Lung (tissue), 16 donors: Measurements from ENCODE around the gene CNDP1. TPM values are rescaled to one million over a fixed set of nuclear protein-coding genes. Genes with fewer than 3 reads are reported as not detected.
A peak's percentile ranks its signal among the peaks of the same experiment; 100 is the strongest.

Experiments used
- ATAC-seq: fragments of 200-7000 bp; cut with Tn5 transposase; one replicate; pipeline ENCODE4 v1.9.1; 2020; ENCODE audit warnings: moderate number of reproducible peaks; ENCODE audit not compliant: insufficient read depth, low FRiP score
- DNase-seq, 3 donors: peaks; one replicate each; pipeline ENCODE4 v3.0.0-alpha.2; 2013 to 2017
- H3K27ac ChIP-seq, 2 donors: one replicate each; pipeline ENCODE4 v1.5.1; 2013; ENCODE audit warnings: mild to moderate bottlenecking in 2 of 2, moderate library complexity in 2 of 2, control low read depth in 1 of 2, inconsistent platforms in 1 of 2, low read depth in 1 of 2, low read length in 1 of 2
- H3K27me3 ChIP-seq, 3 donors: one replicate each; pipeline ENCODE4 v1.5.1; 2013; ENCODE audit warnings: low read length in 2 of 3; ENCODE audit not compliant: control insufficient read depth in 3 of 3, insufficient read depth in 3 of 3
- H3K36me3 ChIP-seq, 4 donors: one replicate each; pipeline ENCODE4 v1.5.1; 2013; ENCODE audit warnings: low read length in 4 of 4, mild to moderate bottlenecking in 1 of 4, moderate library complexity in 1 of 4; ENCODE audit not compliant: control insufficient read depth in 4 of 4, insufficient read depth in 4 of 4
- H3K4me1 ChIP-seq, 5 donors: one replicate each; pipeline ENCODE4 v1.5.1; 2013; ENCODE audit warnings: low read length in 5 of 5, mild to moderate bottlenecking in 2 of 5, moderate library complexity in 1 of 5; ENCODE audit not compliant: control insufficient read depth in 5 of 5, insufficient read depth in 5 of 5
- H3K4me3 ChIP-seq: one replicate; pipeline ENCODE4 v1.5.1; 2013; ENCODE audit warnings: mild to moderate bottlenecking, control low read depth, moderate library complexity
- H3K9ac ChIP-seq, 2 donors: one replicate each; pipeline ENCODE4 v1.5.1; 2013; ENCODE audit warnings: low read length in 2 of 2, control low read depth in 1 of 2; ENCODE audit not compliant: insufficient read depth in 1 of 2
- H3K9me3 ChIP-seq, 4 donors: one replicate each; pipeline ENCODE4 v1.5.1; 2013; ENCODE audit warnings: low read length in 3 of 4, mild to moderate bottlenecking in 1 of 4, moderate library complexity in 1 of 4; ENCODE audit not compliant: control insufficient read depth in 4 of 4, insufficient read depth in 3 of 4
- WGBS, 2 donors: extraction: QIAGEN DNeasy Blood & Tissue Kit; methylation state at CpG; one replicate each; pipeline ENCODE4 v1.1.7; 2013; 5-methylcytosine and 5-hydroxymethylcytosine counted together
- long read RNA-seq, 5 donors: transcript quantifications; one replicate each; lab custom pipeline, GENCODE V29; 2026
- polyA plus RNA-seq, 2 donors: library from polyadenylated mRNA; stranded (reverse); fragments of 200-250 nt; gene quantifications; one replicate each; pipeline ENCODE4 v1.2.1, GENCODE V29; 2013
- total RNA-seq, 2 donors: library from RNA; depleted of rRNA in 1 of 2; stranded (reverse); fragments of >200 nt in 1 of 2; gene quantifications; one replicate each; pipeline ENCODE4 v1.2.1, GENCODE V29; 2014 to 2021
- TF ChIP-seq, protein P1 (sequence below): IDR thresholded peaks from 2 replicates; pipeline ENCODE4 v1.5.1; 2012; ENCODE audit warnings: mild to moderate bottlenecking; ENCODE audit errors: control extremely low read depth, extremely low read depth
- donor health status: control.
- donor health status: control.
- donor health status: Bipolar disorder and iron deficiency.
- donor health status: healthy.
- donor health status: DM: yes; HTN: yes; CAD: no.

The CNDP1 gene
- total RNA-seq (not detected), polyA plus RNA-seq (under 1 TPM; 0.08 to 0.10 TPM)
- long read RNA-seq, donor 1, result 0 reads
- long read RNA-seq, donor 2, result 0 reads
- long read RNA-seq, donor 3, result 0 reads
- long read RNA-seq, donor 4, result 0 reads
- long read RNA-seq, donor 5, result 0 reads

DNA sequence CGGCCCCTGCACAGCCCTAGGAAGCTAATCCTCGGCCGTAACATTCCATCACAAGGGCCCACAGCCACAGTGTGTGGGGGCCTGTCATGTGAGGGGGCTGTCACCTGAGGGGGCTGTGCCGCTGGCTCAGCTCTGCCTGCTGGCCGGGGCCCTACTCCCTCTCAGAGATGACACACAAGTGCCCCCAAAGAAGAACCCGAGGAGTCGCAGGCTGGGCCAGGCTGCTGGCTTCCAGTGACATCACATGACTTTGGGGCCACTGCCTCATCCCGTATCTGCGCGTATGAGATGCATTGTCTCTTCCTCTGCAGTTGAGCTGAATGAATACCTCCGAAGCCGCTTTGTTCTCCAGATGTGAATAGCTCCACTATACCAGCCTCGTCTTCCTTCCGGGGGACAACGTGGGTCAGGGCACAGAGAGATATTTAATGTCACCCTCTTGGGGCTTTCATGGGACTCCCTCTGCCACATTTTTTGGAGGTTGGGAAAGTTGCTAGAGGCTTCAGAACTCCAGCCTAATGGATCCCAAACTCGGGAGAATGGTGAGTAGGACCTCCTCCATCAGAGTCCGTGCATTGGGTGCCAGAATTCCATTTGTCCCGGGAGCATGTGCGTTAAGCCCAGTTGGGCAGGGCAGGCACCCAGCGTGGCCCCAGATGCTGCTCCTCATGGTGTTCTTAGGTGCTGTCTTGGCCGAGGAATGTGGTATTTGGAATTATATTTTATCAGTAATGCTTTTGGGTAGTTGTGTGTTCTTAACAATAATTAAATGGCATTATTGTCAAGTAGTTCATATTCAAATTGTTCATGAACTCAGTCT lies at the start of gene CNDP1:
TSS of gene CNDP1 (plus strand) at position 351 of the 820 bp plus-strand sequence. CDS start at position 519, 168 bp downstream.
- Histone ChIP-seq H3K27ac (no peak within 1 kb of the TSS), H3K36me3 (no peaks in the 10 kb centered on the region), H3K4me3 (no peak within 1 kb of the TSS), H3K9ac (no peak within 1 kb of the TSS), H3K27me3 (no peaks in the 10 kb centered on the region), H3K9me3 (peaks cover 0 to 4% (median 0%) of the 10 kb centered on the region in 4 donors), H3K4me1 (no peaks in the 10 kb centered on the region)
- ATAC-seq (no peak), DNase-seq (peak in 1 of 3 donors; percentile 8)
- WGBS, 2 donors, result 90 to 94% methylated on average over 21 of the region's 21 CpGs
- TF ChIP-seq, protein P1, sequence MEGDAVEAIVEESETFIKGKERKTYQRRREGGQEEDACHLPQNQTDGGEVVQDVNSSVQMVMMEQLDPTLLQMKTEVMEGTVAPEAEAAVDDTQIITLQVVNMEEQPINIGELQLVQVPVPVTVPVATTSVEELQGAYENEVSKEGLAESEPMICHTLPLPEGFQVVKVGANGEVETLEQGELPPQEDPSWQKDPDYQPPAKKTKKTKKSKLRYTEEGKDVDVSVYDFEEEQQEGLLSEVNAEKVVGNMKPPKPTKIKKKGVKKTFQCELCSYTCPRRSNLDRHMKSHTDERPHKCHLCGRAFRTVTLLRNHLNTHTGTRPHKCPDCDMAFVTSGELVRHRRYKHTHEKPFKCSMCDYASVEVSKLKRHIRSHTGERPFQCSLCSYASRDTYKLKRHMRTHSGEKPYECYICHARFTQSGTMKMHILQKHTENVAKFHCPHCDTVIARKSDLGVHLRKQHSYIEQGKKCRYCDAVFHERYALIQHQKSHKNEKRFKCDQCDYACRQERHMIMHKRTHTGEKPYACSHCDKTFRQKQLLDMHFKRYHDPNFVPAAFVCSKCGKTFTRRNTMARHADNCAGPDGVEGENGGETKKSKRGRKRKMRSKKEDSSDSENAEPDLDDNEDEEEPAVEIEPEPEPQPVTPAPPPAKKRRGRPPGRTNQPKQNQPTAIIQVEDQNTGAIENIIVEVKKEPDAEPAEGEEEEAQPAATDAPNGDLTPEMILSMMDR, result no peak

DNA sequence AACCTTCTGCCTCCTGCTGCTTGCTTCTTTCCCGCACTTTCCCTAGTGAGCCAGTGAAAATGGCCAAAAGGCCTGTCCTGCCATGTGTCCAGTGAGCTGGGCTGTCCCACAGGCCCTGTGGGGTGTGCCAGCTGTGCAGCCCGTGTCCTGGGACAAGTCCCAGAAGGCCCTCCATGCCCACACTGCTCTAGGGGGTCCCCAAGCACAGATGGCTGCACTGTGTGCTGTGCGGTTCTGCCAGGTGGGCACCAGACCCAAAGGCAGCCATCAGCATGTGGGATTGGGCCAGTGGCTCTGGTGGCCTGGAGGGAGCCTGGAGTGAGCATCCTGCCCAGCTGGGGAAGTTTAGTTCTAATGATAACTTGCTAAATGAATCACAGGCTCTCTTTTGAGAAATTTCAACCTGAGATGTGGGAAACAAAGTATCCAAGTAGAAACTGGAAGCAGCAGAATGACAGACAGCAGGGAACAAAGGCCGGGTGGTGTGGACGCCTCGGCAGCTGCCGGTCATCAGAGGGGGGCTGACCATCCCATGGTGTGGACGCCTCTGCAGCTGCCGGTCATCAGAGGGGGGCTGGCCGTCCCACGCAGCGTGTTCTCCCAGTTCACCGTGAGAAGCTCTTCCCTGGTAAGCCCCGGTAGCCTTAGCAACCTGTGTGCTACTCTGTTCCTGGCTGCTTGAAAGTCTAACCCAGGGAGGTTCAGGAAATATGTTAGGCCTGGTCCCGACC lies 48.0 kb upstream of the CNDP1 start:
- TF ChIP-seq, protein P1, result no peak
- Histone ChIP-seq H3K4me1 (peaks cover 0 to 12% (median 0%) of the 10 kb centered on the region in 5 donors), H3K36me3 (no peaks in the 10 kb centered on the region), H3K9ac (peak overlapping the region in 1 of 2 donors; percentile 6), H3K27ac (no peak overlapping the region), H3K27me3 (no peaks in the 10 kb centered on the region), H3K9me3 (no peaks in the 10 kb centered on the region), H3K4me3 (no peak overlapping the region)
- DNase-seq (no peak), ATAC-seq (no peak)
- 82 to 90% methylated on average over 15 of the region's 15 CpGs for WGBS, 2 donors

- WGBS, 2 donors, result 98% methylated on average over 8 of the region's 8 CpGs
- no peaks in the 10 kb centered on the region for H3K9me3 ChIP-seq
- H3K36me3 ChIP-seq, result no peaks in the 10 kb centered on the region
- H3K4me3 ChIP-seq, result no peak overlapping the region
- ATAC-seq (no peak), DNase-seq (no peak)
- peaks cover 0 to 12% (median 0%) of the 10 kb centered on the region in 5 donors for H3K4me1 ChIP-seq
- TF ChIP-seq, protein P1, result no peak
- no peak overlapping the region for H3K9ac ChIP-seq
- no peaks in the 10 kb centered on the region for H3K27me3 ChIP-seq
- H3K27ac ChIP-seq, result no peak overlapping the region
Measured at GRCh38 chr18:74488354-74488753, 45.9 kb upstream of the CNDP1 start.
